Measurements from ENCODE around the gene ADIRF. TPM values are rescaled to one million over a fixed set of nuclear protein-coding genes. Genes with fewer than 3 reads are reported as not detected.
"Not testable (repeated sequence)": the region's sequence is repeated elsewhere in the genome, so short reads cannot be mapped to it uniquely, and the experiment has no call there.

ADIRF gene
- total RNA-seq, 1 donor from 2014 or later = 1.4 TPM

- DNase-seq (ENCODE audit: low read depth) = no peak
Measured at GRCh38 chr10:86946213-86947155, 21.8 kb upstream of the ADIRF start.

DNA sequence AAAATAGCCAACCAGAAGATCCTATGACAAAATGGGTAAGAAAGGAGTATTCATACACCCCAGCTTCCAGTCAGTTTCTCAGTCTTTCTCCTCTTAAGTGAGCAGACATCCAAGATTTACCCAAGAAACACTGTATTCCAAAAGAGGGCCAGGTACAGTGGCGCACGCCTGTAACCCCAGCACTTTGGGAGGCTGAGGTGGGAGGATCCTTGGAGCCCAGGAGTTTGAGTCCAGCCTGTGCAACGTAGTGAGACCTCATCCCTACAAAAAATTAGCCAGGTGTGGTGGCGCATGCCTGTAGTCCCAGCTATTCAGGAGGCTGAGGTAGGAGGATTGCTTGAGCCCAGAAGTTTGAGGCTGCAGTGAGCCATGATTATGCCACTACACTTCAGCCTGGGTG lies 20.5 kb upstream of the ADIRF start:
- H3K4me3 ChIP-seq (ENCODE audit: low read depth, low read length); DNase-seq (ENCODE audit: low read depth): not testable (repeated sequence)

More at GRCh38 chr10:86946213-86947155, 21.8 kb upstream of the ADIRF start:
- no peak overlapping the region for H3K4me3 ChIP-seq (ENCODE audit: low read depth, low read length)
- no peak for TF ChIP-seq CTCF (conservative IDR thresholded peaks at IDR 0.05; ENCODE audit: low read depth, low read length)

- TF ChIP-seq CTCF (conservative IDR thresholded peaks at IDR 0.05; ENCODE audit: low read depth, low read length) = no peak
- no peak for DNase-seq (ENCODE audit: low read depth)
- no peak overlapping the region for H3K4me3 ChIP-seq (ENCODE audit: low read depth, low read length)
Measured at GRCh38 chr10:86950349-86950748, 17.9 kb upstream of the ADIRF start.

- TF ChIP-seq CTCF (conservative IDR thresholded peaks at IDR 0.05; ENCODE audit: low read depth, low read length) = no peak
- DNase-seq (ENCODE audit: low read depth) = no peak
- H3K4me3 ChIP-seq (ENCODE audit: low read depth, low read length) = no peak overlapping the region
Measured at GRCh38 chr10:86951184-86951761, 17.0 kb upstream of the ADIRF start.

DNA sequence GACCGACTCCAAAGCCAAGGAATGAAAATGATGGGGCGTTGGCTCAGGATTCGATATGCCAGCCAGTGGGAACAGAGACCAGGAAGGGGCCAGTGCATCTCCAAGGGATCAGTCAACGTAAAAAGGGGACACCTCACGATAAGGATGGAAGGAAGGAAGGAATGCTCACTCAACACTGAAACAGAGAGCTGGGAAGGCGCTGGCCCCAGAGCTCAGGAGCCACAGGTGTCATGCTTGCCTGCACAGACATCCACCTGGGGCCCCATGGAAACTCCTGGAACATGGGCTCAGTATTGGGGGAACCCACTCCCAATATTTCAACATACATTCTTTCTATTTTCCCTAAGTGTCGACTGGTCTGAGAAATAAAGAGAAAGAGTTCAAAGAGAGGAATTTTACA lies 16.2 kb upstream of the ADIRF start:
- TF ChIP-seq CTCF (conservative IDR thresholded peaks at IDR 0.05; ENCODE audit: low read depth, low read length) = no peak
- no peak overlapping the region for H3K4me3 ChIP-seq (ENCODE audit: low read depth, low read length)
- DNase-seq (ENCODE audit: low read depth) = no peak

- DNase-seq (ENCODE audit: low read depth); H3K4me3 ChIP-seq (ENCODE audit: low read depth, low read length): not testable (repeated sequence)
Measured at GRCh38 chr10:86952697-86953096, 15.6 kb upstream of the ADIRF start.

DNA sequence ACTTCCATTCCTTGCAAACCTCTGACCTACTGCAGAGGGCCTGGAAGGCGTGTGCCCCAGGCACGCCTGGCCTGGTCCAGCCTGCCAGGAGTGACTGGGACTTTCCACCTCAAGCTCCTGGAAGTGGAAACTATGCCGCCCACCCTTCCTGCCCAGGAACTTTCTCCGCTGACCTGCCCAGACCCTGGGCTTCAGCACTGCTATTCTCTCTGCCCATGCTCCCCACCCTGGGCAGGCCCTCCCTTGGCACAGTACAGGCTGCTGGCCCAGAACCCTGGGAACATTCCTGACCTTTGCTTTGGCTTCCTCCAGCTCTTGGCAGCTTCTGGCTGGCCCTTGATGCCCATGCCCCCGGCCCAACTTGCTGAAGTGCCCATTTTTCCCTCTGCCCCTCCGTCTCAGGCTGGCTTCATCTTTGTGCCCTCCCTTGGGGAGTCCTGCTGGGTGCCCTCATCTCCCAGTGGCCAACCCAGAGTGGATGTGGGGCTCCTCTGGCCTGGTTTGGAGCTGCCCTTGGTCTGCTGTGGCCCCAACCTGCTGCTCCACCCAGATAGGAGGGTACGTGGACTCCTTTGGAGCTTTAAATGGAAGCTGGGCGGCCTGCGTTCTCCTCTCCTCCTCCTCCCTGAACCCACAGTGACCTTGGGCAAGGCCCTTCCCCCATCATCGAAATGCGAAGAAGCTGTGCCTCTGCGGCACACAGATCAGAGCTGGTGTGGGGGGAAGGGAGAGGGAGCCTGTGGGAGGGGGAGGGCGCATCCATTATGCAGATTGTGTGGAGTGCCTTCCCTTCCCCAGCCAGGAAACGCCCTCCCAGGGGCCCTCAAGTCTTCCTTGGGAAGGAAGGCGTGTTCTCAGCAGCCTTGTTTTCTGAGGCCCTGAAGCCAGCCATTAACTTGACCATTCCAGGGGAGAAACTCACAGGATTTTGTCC lies 14.3 kb upstream of the ADIRF start:
- H3K4me3 ChIP-seq (ENCODE audit: low read depth, low read length) = no peak overlapping the region
- no peak for DNase-seq (ENCODE audit: low read depth)
- no peak for TF ChIP-seq CTCF (conservative IDR thresholded peaks at IDR 0.05; ENCODE audit: low read depth, low read length)
